H54 (cell line): ENCODE results near the gene SF3A2.

Experiments
- DNase-seq: peaks from one replicate; pipeline ENCODE4 v3.0.0; 2011; ENCODE audit warnings: low spot score, mixed read lengths; ENCODE audit not compliant: insufficient read length
- FAIRE-seq: peaks from 3 replicates; lab custom pipeline; 2011; peaks lifted over from hg19 to GRCh38; lab: Jason Lieb, UNC
- POLR2A ChIP-seq: IDR thresholded peaks from 2 replicates; pipeline ENCODE4 v1.6.1; 2011; ENCODE audit warnings: low read depth, mild to moderate bottlenecking, low read length

The SF3A2 gene

GRCh38 chr19:2213799-2214198 lies 22.8 kb upstream of the SF3A2 start:
- FAIRE-seq = no peak
- no peak for TF ChIP-seq POLR2A
- DNase-seq = no peak

- DNase-seq = no peak
- no peak for FAIRE-seq
- TF ChIP-seq POLR2A = no peak
Observed at GRCh38 chr19:2214251-2214650, 22.4 kb upstream of the SF3A2 start.

GRCh38 chr19:2215281-2215751 lies 21.3 kb upstream of the SF3A2 start:
- DNase-seq (no peak), FAIRE-seq (no peak)

GRCh38 chr19:2216361-2217225 lies 20.0 kb upstream of the SF3A2 start:
- no peak for TF ChIP-seq POLR2A
- DNase-seq (no peak), FAIRE-seq (no peak)

More at GRCh38 chr19:2215281-2215751, 21.3 kb upstream of the SF3A2 start:
- no peak for TF ChIP-seq POLR2A

- FAIRE-seq (no peak), DNase-seq (no peak)
Observed at GRCh38 chr19:2217591-2217990, 19.0 kb upstream of the SF3A2 start.

GRCh38 chr19:2219726-2220125 lies 16.9 kb upstream of the SF3A2 start:
- DNase-seq (no peak), FAIRE-seq (no peak)
- TF ChIP-seq POLR2A = no peak

More at GRCh38 chr19:2217591-2217990, 19.0 kb upstream of the SF3A2 start:
- TF ChIP-seq POLR2A = no peak

- TF ChIP-seq POLR2A = no peak
- DNase-seq (peak; percentile 88), FAIRE-seq (peak; percentile 81)
Observed at GRCh38 chr19:2221250-2221831, 15.3 kb upstream of the SF3A2 start.

GRCh38 chr19:2221918-2222317 lies 14.7 kb upstream of the SF3A2 start:
- TF ChIP-seq POLR2A = no peak
- FAIRE-seq (no peak), DNase-seq (no peak)

GRCh38 chr19:2223391-2223790 lies 13.2 kb upstream of the SF3A2 start:
- TF ChIP-seq POLR2A = no peak
- no peak for FAIRE-seq
- DNase-seq = no peak

- TF ChIP-seq POLR2A = no peak
- FAIRE-seq = no peak
- DNase-seq = no peak
Observed at GRCh38 chr19:2223959-2224358, 12.7 kb upstream of the SF3A2 start.

- no peak for FAIRE-seq
Observed at GRCh38 chr19:2224754-2225349, 11.8 kb upstream of the SF3A2 start.

GRCh38 chr19:2225415-2226050 lies 11.1 kb upstream of the SF3A2 start:
- DNase-seq (no peak), FAIRE-seq (no peak)
- TF ChIP-seq POLR2A = no peak

More at GRCh38 chr19:2224754-2225349, 11.8 kb upstream of the SF3A2 start:
- DNase-seq = no peak
- TF ChIP-seq POLR2A = no peak

- FAIRE-seq = no peak
- TF ChIP-seq POLR2A = no peak
Observed at GRCh38 chr19:2226051-2226839, 10.4 kb upstream of the SF3A2 start.

More at GRCh38 chr19:2226051-2226839, 10.4 kb upstream of the SF3A2 start:
- no peak for DNase-seq
